ENCODE measurements around the gene STUM.

DNA sequence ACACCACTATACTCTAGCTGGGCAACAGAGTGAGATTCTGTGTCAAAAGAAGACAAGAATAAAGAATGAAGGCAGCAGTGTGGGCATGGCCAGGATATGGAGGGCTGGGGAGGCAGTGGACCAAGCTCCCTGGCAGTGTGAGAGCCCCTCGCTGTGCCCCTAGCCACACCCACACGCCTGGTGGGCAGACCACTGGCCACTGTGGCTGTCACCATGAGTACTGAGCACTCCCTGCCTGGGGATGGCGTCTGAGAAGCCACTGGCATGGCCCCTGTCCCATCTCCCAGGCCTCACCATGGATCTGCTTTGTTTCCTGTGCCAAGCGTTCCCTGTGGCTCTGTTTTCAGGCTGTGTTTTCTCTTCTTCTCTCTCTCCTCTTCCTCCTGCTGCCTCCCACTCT is 51.7 kb downstream of the STUM start:
- TF ChIP-seq, protein P1, sequence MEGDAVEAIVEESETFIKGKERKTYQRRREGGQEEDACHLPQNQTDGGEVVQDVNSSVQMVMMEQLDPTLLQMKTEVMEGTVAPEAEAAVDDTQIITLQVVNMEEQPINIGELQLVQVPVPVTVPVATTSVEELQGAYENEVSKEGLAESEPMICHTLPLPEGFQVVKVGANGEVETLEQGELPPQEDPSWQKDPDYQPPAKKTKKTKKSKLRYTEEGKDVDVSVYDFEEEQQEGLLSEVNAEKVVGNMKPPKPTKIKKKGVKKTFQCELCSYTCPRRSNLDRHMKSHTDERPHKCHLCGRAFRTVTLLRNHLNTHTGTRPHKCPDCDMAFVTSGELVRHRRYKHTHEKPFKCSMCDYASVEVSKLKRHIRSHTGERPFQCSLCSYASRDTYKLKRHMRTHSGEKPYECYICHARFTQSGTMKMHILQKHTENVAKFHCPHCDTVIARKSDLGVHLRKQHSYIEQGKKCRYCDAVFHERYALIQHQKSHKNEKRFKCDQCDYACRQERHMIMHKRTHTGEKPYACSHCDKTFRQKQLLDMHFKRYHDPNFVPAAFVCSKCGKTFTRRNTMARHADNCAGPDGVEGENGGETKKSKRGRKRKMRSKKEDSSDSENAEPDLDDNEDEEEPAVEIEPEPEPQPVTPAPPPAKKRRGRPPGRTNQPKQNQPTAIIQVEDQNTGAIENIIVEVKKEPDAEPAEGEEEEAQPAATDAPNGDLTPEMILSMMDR (IDR thresholded peaks at IDR 0.05) = no peak
- TF ChIP-seq POLR2A (IDR thresholded peaks at IDR 0.05) = no peak
